ENCODE data around the gene RAP1B.

Gene RAP1B

GRCh38 chr12:68695454-68695853, 84.8 kb downstream of the RAP1B start:
- no peak for DNase-seq (ENCODE audit: low read depth in 2 of 2, low spot score in 1 of 2)

GRCh38 chr12:68699486-68699885, 88.8 kb downstream of the RAP1B start:
- no peak for DNase-seq (ENCODE audit: low read depth in 2 of 2, low spot score in 1 of 2)

Measured in stimulated activated CD8-positive, alpha-beta memory T cell treated with anti-CD3 and anti-CD28 coated beads, Interleukin-4, amount 100 ng/mL, for 4 hours (primary cell).